HG02588 (cell line): ENCODE data around the gene BMX.
A peak's percentile ranks its signal among the peaks of the same experiment; 100 is the strongest.

Experiments used
- ATAC-seq: cut with Tn5 transposase; IDR thresholded peaks from one replicate; pipeline ENCODE4 v1.9.1; 2021; ENCODE audit warnings: mild to moderate bottlenecking, moderate library complexity; ENCODE audit not compliant: unreplicated experiment

The BMX gene

DNA sequence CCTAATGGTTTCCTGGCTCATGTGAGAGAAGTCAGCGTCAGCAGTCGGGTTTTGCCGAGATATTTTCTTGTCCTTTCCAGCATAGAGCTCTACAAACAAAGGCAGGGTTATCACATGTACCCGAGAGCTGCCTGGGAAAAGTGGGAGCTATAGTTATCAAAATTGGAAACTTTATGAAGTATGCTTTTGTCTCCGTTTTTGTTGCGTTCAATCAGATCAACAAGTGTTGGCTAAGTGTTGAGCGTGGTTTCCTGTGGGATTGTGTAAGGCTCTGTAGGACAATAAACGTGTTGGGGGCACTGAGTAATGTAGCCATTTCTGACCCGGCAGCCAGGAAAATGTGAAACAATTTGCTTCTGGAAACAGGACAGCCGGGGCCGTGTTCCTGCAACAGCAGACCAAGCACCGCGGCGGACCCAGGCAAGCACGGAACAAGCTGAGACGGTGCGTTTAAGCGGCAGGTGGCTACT, at the start of gene BMX:
Gene BMX, plus strand, starts transcription at position 311 of the 470 bp plus-strand sequence. CDS start 7,547 bp downstream, outside the sequence.
- no peak for ATAC-seq

DNA sequence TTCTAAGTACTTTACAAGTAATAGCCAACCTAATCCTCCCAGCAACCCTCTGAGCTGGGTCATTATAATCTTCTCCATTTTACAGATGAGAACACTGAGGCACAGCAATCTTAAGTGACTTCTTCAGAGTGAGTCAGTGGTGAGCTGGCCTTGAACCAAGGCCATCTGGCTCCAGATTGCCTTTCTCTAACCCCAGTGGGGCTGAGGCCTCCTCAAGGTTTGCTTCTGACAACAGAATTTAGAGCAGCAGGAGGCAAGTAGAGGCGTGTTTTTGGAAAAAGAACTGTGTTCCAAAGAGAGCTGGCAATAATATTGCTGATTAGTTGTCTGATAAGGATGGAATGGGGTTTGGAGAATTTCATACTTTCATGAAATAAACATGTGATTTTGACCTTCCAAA, 48.7 kb upstream of the BMX start:
- no peak for ATAC-seq

DNA sequence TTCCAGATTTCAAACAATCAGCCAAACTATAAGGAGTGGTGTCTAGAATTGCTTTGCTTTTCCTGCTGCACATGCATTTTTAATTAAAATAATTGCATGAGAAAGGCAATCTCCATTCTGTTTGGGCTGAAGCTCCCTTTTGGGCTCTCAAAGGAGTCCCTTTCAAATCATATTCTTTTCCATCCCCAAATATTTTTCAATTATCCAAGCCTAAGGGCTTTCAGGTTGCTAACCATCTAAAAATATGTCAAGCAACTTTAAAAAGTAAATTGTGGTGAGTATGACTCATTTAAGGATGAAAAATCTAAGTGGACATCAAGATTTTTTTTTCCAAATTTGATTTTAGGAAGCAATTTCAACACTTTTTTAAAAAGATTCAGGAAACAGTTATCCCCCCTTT, 35.9 kb upstream of the BMX start:
- ATAC-seq, result no peak

DNA sequence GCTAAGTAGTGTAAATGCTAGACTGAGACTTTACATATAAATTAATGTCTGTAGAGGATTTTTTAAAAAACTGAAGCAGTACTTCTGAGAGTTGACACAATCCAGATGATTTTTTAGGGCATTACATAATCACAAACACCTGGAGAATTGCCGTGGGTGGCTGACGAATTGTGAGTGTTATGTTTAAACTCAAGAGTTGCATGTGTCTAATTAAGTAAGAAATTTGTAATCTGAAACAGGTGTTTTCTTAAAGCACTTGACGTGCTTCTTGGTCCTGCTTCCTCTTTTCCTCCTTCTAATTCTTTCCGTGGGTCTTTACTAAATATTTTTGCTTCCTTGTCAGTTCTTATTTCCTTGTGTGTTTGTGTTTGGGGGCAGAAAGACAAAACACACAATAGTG, 35.3 kb upstream of the BMX start:
- no peak for ATAC-seq

DNA sequence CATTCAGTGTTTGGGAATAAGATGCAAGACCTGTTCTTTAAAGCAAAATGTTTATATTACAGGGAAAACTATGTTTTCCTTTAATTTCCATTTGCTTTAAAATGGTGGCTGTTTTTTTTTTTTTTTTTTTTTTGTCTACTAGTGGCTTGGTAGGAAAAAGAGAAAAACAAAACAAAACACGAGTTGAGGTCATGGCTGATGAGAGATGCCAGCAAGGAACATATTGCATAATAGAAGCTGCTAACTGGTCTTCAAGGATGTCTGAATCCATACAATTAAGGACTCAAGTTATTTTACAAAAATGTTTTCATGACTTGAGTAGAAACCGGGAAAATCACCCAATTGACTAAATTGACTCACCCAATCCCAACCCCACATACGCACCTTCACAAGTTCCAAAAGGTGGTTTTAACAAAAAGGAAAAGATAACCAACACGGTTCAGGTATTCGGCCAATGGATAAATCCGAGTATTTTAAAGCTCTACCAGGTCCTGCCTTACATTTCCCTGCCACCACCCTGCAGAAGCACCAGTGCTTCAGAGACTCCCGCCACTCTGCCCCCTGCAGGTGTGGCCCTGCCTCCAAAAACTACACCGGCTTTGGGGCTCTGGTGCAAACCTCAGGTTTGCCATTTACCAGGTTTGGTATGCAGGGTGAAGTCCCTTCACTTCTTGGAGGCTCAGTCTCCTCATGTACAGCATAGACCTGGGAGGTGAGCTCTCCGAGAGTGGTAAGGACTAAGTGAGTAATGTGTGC, 34.5 kb upstream of the BMX start:
- no peak for ATAC-seq

DNA sequence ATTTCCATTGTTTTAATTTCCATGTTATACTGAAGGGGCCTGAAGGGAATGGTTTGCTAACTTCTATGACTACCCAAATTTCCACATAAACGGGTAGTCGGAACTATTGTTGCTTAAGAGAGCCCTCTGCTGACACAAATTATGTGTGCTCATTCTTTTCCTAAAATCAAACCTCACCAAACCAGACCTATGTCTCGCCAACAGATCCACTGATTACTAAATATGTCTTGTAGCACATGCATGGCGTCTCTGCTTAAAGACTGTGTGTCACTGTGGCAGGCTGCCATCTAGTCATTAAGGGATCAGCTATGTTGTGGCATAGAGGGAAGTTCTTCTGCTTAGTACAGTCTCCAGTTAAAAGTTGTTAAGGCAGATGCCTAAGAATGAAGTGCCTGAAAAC, 32.6 kb upstream of the BMX start:
- ATAC-seq, result no peak

DNA sequence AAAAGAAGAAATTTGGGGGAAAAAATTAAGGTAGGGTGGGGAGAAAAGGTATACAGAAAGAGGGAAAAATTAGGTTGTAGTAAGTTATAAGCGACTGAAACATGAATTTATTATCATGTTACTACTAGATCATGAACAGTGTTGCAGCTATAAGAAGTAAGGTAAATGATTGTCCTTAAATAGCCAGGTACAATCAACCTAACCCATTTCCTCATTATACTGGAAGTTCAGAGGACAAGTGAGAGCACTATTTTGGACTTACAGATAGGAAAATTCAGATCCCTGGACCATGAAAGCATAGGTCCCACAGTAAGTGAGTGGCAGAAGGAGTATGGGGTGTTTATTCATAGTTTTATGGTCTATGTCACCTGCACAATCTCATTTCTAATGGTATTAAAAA, 31.0 kb upstream of the BMX start:
- no peak for ATAC-seq

DNA sequence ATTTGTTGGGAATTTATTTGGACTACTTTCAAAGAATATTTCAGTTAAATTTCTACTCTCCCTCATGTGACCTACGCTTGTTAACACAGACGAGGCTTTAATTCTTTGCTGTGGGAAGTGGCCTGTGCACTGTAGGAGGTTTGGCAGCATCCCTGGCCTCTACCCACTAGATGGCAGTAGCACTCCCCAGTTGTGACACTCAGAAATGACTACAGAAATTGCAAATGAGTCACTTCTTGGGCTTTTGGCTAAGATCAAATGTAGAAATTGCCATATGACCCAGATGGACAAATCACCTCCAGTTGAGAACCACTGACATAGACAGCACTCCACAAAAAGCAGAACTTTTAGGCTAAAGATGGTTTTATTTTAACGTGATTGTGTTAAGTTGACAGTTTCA, 29.6 kb upstream of the BMX start:
- peak; percentile 80 for ATAC-seq

DNA sequence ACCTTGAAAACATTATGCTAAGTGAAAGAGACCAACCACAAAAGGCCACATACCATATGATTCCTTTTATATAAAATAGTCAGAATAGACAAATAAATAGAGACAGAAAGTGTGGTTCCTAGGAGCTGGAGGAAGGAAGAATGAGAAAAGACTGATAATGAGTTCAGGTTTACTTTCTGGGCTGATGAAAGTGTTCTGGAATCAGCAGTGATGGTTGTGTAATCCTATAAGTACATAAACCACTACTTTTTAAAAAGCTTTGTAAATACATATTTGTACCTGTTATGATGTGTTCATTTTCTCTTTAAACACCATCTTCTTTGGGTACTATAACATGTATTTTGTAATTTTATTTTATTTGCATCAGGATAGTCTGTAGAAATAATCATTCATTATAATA, 28.1 kb upstream of the BMX start:
- ATAC-seq, result no peak

DNA sequence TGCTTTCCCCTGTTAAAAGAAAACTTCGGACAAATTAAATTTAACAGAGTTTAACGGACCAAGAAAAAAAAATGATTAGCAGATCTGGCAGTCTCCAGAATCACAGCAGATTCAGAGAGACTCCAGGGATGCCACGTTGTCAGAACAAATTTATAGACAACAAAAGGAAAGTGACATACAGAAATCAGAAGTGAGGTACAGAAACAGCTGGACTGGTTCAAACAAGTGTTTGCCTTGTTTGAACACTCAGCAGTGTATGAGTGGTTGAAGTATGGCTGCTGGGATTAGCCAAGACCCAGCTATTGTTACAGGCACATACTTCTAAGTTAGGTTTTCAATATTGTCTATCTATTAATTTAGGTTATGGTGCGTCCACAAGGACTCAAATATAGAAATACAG, 26.6 kb upstream of the BMX start:
- no peak for ATAC-seq

DNA sequence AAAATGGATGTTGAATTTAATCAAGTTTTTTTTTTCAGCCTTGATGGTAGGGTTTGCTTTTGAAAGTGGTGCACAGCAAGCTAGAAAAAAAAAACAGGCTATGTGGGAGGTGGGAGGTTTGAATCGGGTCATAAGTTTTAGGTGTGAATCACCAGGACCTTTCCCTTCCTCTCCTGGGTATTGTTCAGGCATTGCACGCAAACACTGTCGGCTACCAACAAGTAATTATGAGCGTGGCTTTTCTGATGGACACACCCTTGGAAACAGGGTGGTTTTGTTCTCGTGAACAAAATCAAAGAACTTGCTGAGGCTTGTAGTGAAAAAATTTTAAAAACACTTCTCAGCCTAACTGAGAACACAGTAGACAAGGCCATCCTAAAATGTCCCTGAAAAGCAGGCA, 25.6 kb upstream of the BMX start:
- ATAC-seq, result no peak

DNA sequence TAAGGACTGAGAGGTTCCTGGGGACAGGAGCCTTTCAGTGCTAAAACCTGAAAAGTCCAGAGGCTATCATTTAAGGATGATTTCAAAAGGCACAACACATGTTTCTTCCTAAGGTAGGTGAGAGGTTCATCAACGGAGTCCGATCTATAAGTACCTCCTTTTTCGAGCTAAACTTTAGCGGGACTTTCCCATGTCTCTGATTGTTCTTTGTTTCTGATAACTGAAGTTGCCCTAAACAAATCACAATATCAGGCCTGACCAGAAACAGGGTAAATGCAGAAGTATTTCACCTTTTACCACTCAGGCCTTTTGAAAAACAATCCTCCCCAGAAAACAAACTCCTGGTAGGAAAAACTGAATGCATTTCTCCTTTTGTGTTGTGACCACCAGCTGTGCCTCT, 25.1 kb upstream of the BMX start:
- ATAC-seq, result no peak

DNA sequence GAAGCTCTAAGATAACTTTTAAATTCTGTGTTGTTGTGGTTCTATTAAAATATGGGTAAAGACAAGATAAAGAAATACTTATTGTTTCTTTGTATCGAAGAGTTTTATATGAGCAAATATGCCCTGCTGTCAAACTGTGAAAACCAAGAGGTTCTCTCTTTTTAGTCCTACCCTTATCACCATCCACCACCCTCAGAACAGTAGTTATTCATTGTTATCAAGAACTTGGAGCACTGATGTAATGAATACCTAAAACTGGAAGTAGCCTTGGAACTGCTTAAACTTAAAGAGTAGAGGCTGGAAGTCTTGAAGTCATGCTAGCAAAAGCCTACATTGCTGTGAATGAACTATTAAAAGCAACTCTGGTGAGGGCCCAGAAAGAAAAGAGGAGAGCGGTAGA, 16.7 kb upstream of the BMX start:
- ATAC-seq, result no peak

DNA sequence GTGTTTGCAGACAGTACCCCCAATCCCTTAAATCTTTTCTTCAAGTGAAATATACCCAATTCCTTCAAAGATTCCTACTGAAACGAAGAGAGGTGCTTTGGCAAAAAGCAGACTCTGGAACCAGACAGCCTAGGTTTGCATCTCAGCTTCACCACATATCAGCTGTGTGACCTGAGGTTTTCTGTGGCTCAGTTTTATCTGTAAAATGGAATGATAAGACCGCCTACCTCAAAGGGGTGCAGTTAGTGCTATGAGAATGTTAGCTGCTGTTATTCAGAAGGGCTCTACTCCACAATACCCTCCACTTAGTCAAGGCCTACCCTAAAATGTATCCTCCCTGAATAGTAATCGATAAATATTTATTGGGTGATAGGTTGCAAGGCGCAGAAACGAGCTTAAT, 8.1 kb upstream of the BMX start:
- ATAC-seq, result no peak

DNA sequence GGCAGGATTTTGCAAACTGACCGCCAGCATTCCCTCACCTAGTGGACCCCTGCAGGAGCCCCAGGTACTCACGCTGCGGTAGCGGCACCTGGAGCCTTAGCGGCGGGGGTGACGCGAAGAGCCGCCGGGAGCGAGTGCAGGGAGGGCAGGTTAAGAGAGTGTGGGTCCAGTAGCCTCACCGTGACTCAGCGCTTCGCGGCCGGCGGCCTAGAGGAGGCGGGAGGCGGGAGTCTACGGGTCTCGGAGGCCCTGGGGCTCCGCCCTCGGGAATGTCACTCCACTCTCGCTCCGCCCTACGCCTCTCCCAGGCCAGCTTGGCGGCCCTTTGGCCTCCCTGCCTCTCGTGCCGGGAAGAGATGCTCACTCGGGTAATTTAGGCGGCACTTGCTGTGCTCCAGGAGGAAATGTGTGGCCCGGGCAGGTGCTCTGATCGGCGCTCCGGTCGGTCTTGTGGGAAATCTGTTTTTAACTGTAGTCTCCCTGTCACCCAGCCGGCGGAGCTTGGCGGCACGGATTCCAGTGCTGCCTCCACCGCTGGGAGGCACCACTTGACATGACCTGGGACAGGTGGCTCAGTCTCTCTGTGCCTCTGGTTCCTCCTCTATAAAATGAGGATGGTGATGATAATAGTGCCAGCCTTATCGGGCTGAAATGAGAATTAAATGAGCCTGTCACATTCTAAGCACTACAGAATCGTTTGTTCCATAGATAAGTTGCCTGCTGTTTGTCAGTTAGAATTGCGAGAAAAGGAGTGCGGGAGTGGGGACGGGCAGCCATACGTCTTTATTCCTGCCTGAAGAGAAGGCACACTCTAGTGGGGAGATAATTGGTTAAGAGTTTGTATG, 7.3 kb upstream of the BMX start, which contains the start of gene PIR:
Gene PIR, minus strand, starts transcription at position 216 of the 845 bp plus-strand sequence. CDS start 2,076 bp downstream, outside the sequence.
- peak; percentile 99 for ATAC-seq

DNA sequence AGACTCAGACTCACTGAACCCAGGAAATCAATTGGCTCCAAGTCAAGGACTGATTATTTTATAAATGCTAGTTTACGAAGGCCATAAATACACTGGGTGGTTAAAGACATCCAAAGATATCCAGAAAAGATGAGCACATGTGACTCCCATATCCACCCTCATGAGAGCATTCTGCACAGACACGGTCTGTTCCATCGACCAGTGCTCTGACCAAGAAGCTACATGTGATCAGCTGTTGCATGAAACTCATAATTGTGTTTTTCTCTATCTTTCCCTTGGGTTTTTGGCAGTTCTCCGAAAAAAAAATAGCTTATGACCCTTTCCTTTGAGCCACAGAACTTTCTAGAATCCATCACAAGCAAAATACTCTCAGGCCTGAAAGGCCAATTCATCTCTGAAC, 4.8 kb upstream of the BMX start:
- no peak for ATAC-seq

DNA sequence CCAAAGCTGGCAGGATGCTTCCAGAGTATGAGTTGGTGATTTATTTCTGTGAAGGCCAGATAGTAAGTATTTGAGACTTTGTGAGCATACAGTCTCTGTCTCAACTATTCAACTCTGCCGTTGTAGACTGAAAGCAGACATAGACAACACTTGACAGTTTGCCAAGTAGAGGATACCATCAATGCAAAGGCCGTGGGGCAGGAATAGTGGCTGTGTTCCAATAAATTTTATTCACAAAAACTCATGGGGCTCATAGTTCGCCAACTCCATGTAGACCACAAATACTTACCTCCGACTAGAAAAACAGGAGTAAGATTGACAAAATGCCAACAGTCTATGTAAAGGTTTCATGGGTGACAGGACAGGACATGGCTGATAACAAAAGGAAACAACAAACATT, 3.8 kb upstream of the BMX start:
- no peak for ATAC-seq

DNA sequence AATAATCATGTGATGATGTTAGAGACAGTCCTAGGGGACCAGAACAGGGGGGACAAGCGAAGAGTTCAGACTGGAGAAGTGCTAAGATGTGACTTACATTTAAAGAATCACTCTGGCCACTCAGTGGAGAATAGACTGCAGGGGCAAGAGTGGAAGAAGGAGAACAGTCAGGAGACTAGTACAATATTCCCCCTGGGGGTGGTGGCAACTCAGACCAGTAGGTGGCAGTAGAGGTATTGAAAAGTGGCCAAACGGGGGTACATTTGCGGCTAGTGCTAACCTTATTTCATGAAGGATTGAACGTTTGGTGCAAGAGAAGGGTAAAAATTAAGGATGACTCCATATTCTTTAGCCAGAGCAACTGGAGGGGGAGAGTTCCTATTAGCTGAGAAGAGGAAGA, 2.7 kb upstream of the BMX start:
- ATAC-seq, result no peak

DNA sequence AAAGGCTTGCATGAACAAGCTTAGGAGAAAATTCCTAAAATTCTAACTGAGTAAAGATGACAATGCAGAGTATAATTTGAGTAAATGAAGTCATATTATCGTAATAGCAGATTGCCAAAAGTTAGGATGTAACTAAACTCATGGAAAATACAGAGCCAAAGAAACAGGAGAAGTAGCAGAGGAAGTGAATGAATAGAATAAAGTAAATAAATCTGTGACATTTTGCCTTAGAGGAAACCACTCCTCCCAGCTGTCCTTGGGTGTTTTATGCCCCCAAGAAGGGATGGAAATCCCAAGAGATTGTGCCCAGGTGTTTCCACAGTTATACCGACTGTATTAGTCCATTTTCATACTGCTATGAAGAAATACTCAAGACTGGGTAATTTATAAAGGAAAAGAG, 1.9 kb upstream of the BMX start:
- no peak for ATAC-seq

DNA sequence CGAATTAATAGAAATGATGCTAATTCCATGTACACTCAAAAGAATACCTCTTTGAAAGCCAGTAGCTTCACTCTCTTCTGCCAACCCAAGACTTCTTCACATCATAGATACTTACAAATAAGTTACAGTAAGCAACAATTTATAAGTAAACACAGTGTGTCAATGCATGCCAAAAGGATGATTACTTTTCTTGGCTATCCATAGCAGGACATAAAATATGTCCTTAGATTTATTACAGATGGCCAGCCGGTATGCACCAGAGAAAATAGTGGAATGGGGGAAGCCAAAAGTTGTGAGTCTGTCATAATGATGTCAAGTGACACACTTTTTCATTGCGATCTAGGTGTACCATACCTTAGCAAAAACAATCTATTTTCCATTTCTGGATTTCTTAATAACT, 631 bp upstream of the BMX start:
- ATAC-seq, result no peak

DNA sequence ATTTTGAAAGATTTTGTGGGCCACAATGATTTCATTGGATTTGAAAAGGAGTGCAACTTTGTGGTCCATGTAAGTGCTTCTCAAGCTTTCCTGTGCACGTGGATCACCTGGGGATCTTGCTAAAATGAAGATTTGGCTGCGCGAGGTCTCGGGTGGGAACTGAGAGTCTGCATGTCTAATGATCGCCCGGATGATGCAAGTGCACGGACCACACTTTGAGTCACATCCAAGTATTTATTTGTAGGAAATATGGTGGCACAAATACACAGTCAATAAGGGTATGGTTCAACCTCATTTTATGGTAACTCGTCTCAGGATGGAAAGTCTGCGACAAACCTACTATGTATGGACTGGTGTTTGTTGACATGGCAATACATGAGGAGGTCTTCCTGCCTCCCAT, 899 bp downstream of the BMX start:
- no peak for ATAC-seq

DNA sequence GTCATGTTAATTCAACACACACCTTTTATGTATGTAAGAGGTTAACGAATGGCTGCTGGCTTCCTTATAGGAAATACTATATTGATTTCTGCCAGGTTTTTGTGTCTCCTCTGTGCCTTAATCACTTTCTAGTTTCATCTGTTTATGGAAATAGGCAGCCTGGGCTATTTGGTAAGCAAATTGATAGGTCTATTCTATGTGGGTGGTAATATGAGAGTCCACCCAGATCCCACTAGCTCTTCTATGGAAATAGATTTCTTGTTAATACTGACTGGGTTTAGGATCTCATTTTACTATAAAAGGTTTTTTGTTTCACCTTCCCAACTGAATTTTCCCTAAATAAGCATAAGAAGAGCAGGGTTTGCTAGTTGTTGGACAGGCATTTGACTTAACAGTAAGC, 4.1 kb downstream of the BMX start:
- ATAC-seq, result no peak
